Esophagus muscularis mucosa (tissue), 4 donors: ENCODE results near the gene PSMB7.

Source experiments
- CTCF ChIP-seq, 3 experiments: fragments of 200-600 bp in 2 of 3; fragments of 450-650 bp in 1 of 3; sonication (generic) in 2 of 3; IDR thresholded peaks; one replicate each; pipeline ENCODE4 v1.5.1; 2017 to 2019; ENCODE audit warnings: antibody characterized with exemption in 3 of 3, mild to moderate bottlenecking in 2 of 3, moderate library complexity in 1 of 3
- EP300 ChIP-seq: sonication (generic); formaldehyde crosslinking; IDR thresholded peaks from one replicate; pipeline ENCODE4 v1.6.1; 2017; ENCODE audit warnings: antibody characterized with exemption
- POLR2A ChIP-seq: fragments of 450-650 bp; IDR thresholded peaks from one replicate; pipeline ENCODE4 v1.6.1; 2017; ENCODE audit warnings: antibody characterized with exemption, moderate library complexity, mild to moderate bottlenecking, low read depth

GRCh38 chr9:124353811-124354274, 61.4 kb downstream of the PSMB7 start:
- no peak for TF ChIP-seq EP300
- TF ChIP-seq POLR2A = no peak
- no peak for TF ChIP-seq CTCF (IDR thresholded peaks at IDR 0.05)
